ENCODE results near the gene SUPT3H. TPM values are rescaled to one million over a fixed set of nuclear protein-coding genes. Genes with fewer than 3 reads are reported as not detected.

SUPT3H gene
- total and polyA plus RNA-seq, 2 of the 8 experiments (the other 6 are each of a cell fraction or from before 2014, with no cell fraction given) = 18.8 to 23.0 TPM

DNA sequence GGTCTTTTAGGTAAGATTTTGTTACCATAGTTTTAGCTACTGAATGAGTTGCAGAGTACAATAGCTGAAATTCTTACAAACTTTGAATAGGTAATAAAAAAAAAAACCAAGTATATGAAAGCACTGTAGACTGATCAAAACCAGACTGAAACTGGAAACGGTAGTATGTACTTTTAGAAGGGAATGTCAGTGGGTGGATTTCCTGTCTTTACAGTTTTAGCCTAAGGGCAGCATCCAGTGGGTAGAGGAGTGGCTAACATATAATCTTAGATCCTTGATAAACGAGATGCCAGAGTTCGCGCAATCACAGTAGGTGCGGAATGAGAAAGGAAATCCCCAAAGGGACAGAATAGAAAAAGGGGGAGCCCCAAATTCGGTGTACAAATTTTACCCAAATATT, 435.5 kb downstream of the SUPT3H start:
- CTCF ChIA-PET (ENCODE audit: partially characterized antibody) = no interaction called here
- no peak overlapping the region for H2BK15ac ChIP-seq (ENCODE audit: low read length)
- no peaks in the 10 kb centered on the region for H3K23me2 ChIP-seq (ENCODE audit: low read depth, low read length)
- H4K91ac ChIP-seq (replicated peaks; ENCODE audit: insufficient read length, low read length) = no peak overlapping the region
- WGBS, 2 experiments (ENCODE audit: extremely low coverage in 1 of 2, insufficient coverage in 1 of 2, insufficient read length in 1 of 2, insufficient replicate concordance in 2 of 2, low coverage in 1 of 2, low lambda C conversion rate in 2 of 2, missing lambda C conversion rate in 1 of 2) = 89% methylated on average over 6 of the region's 6 CpGs; no CpG with 5 or more reads in 1 of the 2 experiments
- POLR2A ChIA-PET (ENCODE audit: partially characterized antibody) = no interaction called here
- no peak overlapping the region for H2BK120ac ChIP-seq (replicated peaks; ENCODE audit: low read depth, low read length)
- H3K4me3 ChIP-seq (ENCODE audit: extremely low read depth in 1 of 4, insufficient read depth in 2 of 4, low read depth in 3 of 4, low read length in 4 of 4) = no peak overlapping the region
- FAIRE-seq (no peak), DNase-seq (ENCODE audit: low read depth in 1 of 2, low spot score in 2 of 2) (no peak)
- H3K9me3 ChIP-seq (ENCODE audit: insufficient read depth in 2 of 2, low read depth in 1 of 2, low read length in 1 of 2) = peaks cover 0 to 5% of the 10 kb centered on the region in 2 experiments; a peak in 1 of 4 replicates
- no peak overlapping the region for H3K4ac ChIP-seq (replicated peaks; ENCODE audit: insufficient read length, low read depth, low read length)
- no peaks in the 10 kb centered on the region for H3K79me2 ChIP-seq (ENCODE audit: control insufficient read depth in 1 of 2, insufficient read depth in 2 of 2, low read length in 2 of 2)
- H3K36me3 ChIP-seq (ENCODE audit: control insufficient read depth in 2 of 4, insufficient read depth in 4 of 4, low read length in 3 of 4) = no peaks in the 10 kb centered on the region
- H2BK20ac ChIP-seq (ENCODE audit: low read length) = no peak overlapping the region
- TF ChIP-seq CREB1 (IDR thresholded peaks at IDR 0.05) = no peak
- no peak for TF ChIP-seq TCF12 (IDR thresholded peaks at IDR 0.05; ENCODE audit: low read depth, low read length)
- no peak for TF ChIP-seq MAFK (IDR thresholded peaks at IDR 0.05; ENCODE audit: low read depth, low read length)
- TF ChIP-seq RFX5 (IDR thresholded peaks at IDR 0.05; ENCODE audit: borderline replicate concordance, low read depth, low read length) = no peak
- no peak for TF ChIP-seq TEAD4 (IDR thresholded peaks at IDR 0.05; ENCODE audit: low read depth, low read length)
- no peak for TF ChIP-seq USF2 (IDR thresholded peaks at IDR 0.05; ENCODE audit: low read length)
- no peak for TF ChIP-seq SP4 (IDR thresholded peaks at IDR 0.05; ENCODE audit: low read length)
- no peak for TF ChIP-seq GABPA (IDR thresholded peaks at IDR 0.05; ENCODE audit: borderline replicate concordance, insufficient read depth, low read length)
- no peak overlapping the region for H3K18ac ChIP-seq (ENCODE audit: extremely low read depth, low read length)
- H3K79me1 ChIP-seq (ENCODE audit: low read depth, low read length) = no peaks in the 10 kb centered on the region
- no peak overlapping the region for H4K5ac ChIP-seq (ENCODE audit: insufficient read length, low read depth, low read length)
- H2BK12ac ChIP-seq (ENCODE audit: low read depth, low read length) = no peak overlapping the region
- H4K20me1 ChIP-seq (replicated peaks in 1 of 2; ENCODE audit: control insufficient read depth in 1 of 2, insufficient read depth in 2 of 2, low read length in 2 of 2) = no peaks in the 10 kb centered on the region
- H4K8ac ChIP-seq (ENCODE audit: extremely low read depth, insufficient read depth, low read length) = no peak overlapping the region
- no peak overlapping the region for H2AFZ ChIP-seq (ENCODE audit: low read length)
- H3K4me1 ChIP-seq (replicated peaks in 1 of 4; ENCODE audit: control insufficient read depth in 3 of 4, insufficient read depth in 4 of 4, low read length in 3 of 4) = peaks cover 0 to 2% (median 0%) of the 10 kb centered on the region in 4 experiments; a peak in 2 of 7 replicates
- H3K9ac ChIP-seq (replicated peaks in 1 of 4; ENCODE audit: extremely low read depth in 1 of 4, low read depth in 3 of 4, low read length in 3 of 4) = no peak overlapping the region
- H3K27me3 ChIP-seq (replicated peaks in 1 of 4; ENCODE audit: control insufficient read depth in 3 of 4, extremely low read depth in 1 of 4, insufficient read depth in 3 of 4, low read length in 3 of 4) = no peaks in the 10 kb centered on the region
- H3K14ac ChIP-seq (ENCODE audit: insufficient read length) = no peak overlapping the region
- H3K4me2 ChIP-seq (ENCODE audit: insufficient read depth in 1 of 2, low read depth in 2 of 2, low read length in 2 of 2) = no peak overlapping the region
- no peak overlapping the region for H2BK5ac ChIP-seq (ENCODE audit: low read depth, low read length)
- H3K23ac ChIP-seq (ENCODE audit: insufficient read length) = no peak overlapping the region
- no peak overlapping the region for H3K56ac ChIP-seq (replicated peaks; ENCODE audit: insufficient read length, low read depth, low read length)
- H2AK5ac ChIP-seq (ENCODE audit: low read depth, low read length) = no peak overlapping the region
- H3K27ac ChIP-seq (ENCODE audit: low read depth, low read length) = no peak overlapping the region
